GM12878 (cell line): Measurements from ENCODE around the gene ANKRD53. TPM values are rescaled to one million over a fixed set of nuclear protein-coding genes. Genes with fewer than 3 reads are reported as not detected.
A peak's percentile ranks its signal among the peaks of the same experiment; 100 is the strongest.
"Not testable (repeated sequence)": the region's sequence is repeated elsewhere in the genome, so short reads cannot be mapped to it uniquely, and the experiment has no call there.

Experiments
- ATAC-seq: fragments of 200-7000 bp; cut with Tn5 transposase; 3 replicates; pipeline ENCODE4 v1.9.1; 2020; ENCODE audit warnings: mild to moderate bottlenecking, moderate library complexity
- BruUV-seq: library from RNA; stranded (reverse); fragments of 400-500 nt; replicated peaks from 2 replicates; lab custom pipeline; 2021; lab: Mats Ljungman, UMichigan
- CTCF ChIA-PET: fragments of 300-600 bp; sonication (Branson Sonifier 250); formaldehyde crosslinking; extraction: SDS; loops from one replicate; lab custom pipeline; 2021; ENCODE audit warnings: inconsistent platforms; lab: Yijun Ruan, JAX
- POLR2A ChIA-PET: fragments of 350-600 bp; formaldehyde crosslinking; extraction: SDS; loops from one replicate; lab custom pipeline; 2021; ENCODE audit warnings: inconsistent platforms; lab: Charles Lee
- RAD21 ChIA-PET: fragments of 300-600 bp; sonication (Branson Sonifier 250); formaldehyde crosslinking; loops from one replicate; lab custom pipeline; 2023; ENCODE audit warnings: antibody characterized with exemption; ENCODE audit not compliant: unreplicated experiment; lab: Charles Lee
- SMC1A ChIA-PET: fragments of 300-600 bp; sonication (Branson Sonifier 250); formaldehyde crosslinking; loops from one replicate; lab custom pipeline; 2023; ENCODE audit not compliant: unreplicated experiment, uncharacterized antibody; lab: Charles Lee
- DNase-seq: peaks from one replicate; pipeline ENCODE4 v3.0.0-alpha.2; 2011; ENCODE audit warnings: low read depth, low spot score
- FAIRE-seq: peaks from 3 replicates; lab custom pipeline; 2011; peaks lifted over from hg19 to GRCh38; lab: Jason Lieb, UNC
- H2AFZ ChIP-seq: 2 replicates; pipeline ENCODE4 v1.6.0; 2011; ENCODE audit warnings: low read depth, low read length, control low read depth; ENCODE audit not compliant: control insufficient read depth
- H3K27ac ChIP-seq: 2 replicates; pipeline ENCODE4 v1.5.1; 2011; ENCODE audit warnings: control low read depth; ENCODE audit not compliant: control insufficient read depth, insufficient read depth
- H3K27me3 ChIP-seq, 2 experiments: replicated peaks in 1 of 2; 2 replicates each; pipeline versions ENCODE4 v1.6.0 to v1.6.1; 2011; ENCODE audit warnings: low read length in 1 of 2; ENCODE audit not compliant: control insufficient read depth in 2 of 2, insufficient read depth in 2 of 2
- H3K36me3 ChIP-seq, 2 experiments: 2 replicates each; pipeline ENCODE4 v1.5.1; 2011; ENCODE audit warnings: low read length in 1 of 2; ENCODE audit not compliant: control insufficient read depth in 2 of 2, insufficient read depth in 2 of 2
- H3K4me1 ChIP-seq: 2 replicates; pipeline ENCODE4 v1.6.1; 2011; ENCODE audit warnings: mild to moderate bottlenecking, low read length, moderate library complexity, mixed read lengths; ENCODE audit not compliant: control insufficient read depth, insufficient read depth
- H3K4me2 ChIP-seq: 2 replicates; pipeline ENCODE4 v1.6.0; 2011; ENCODE audit warnings: control low read depth; ENCODE audit not compliant: control insufficient read depth, insufficient read depth
- H3K4me3 ChIP-seq: fragments of 200-600 bp; sonication (generic); 2 replicates; pipeline ENCODE4 v1.5.1; 2016
- H3K79me2 ChIP-seq: 2 replicates; pipeline ENCODE4 v1.6.0; 2011; ENCODE audit warnings: low read length; ENCODE audit not compliant: control insufficient read depth, insufficient read depth
- H3K9ac ChIP-seq: 2 replicates; pipeline ENCODE4 v1.8.0; 2011; ENCODE audit warnings: low read length, control low read depth, mixed read lengths; ENCODE audit not compliant: control insufficient read depth, insufficient read depth
- H3K9me3 ChIP-seq: replicated peaks from 3 replicates; pipeline ENCODE4 v1.5.1; 2011; ENCODE audit warnings: mild to moderate bottlenecking, low read length; ENCODE audit not compliant: control insufficient read depth, insufficient read depth
- H4K20me1 ChIP-seq: 2 replicates; pipeline ENCODE4 v1.6.0; 2011; ENCODE audit not compliant: control insufficient read depth, insufficient read depth
- JUNB ChIP-seq: IDR thresholded peaks from 2 replicates; pipeline ENCODE4 v1.6.1; 2016; ENCODE audit warnings: antibody characterized with exemption, mild to moderate bottlenecking
- NFXL1 ChIP-seq: fragments of 450-650 bp; IDR thresholded peaks from 2 replicates; pipeline ENCODE4 v1.6.1; 2017; ENCODE audit warnings: antibody characterized with exemption, mild to moderate bottlenecking, borderline replicate concordance
- POU2F2 ChIP-seq: IDR thresholded peaks from 3 replicates; pipeline ENCODE4 v1.6.1; 2011; ENCODE audit warnings: low read depth, mild to moderate bottlenecking, low read length, borderline replicate concordance
- RAD21 ChIP-seq: IDR thresholded peaks from 2 replicates; pipeline ENCODE4 v1.6.1; 2011; ENCODE audit warnings: mild to moderate bottlenecking, low read depth, low read length, moderate library complexity; ENCODE audit not compliant: insufficient read depth
- RELA ChIP-seq: fragments of 450-650 bp; IDR thresholded peaks from 2 replicates; pipeline ENCODE4 v1.8.0; 2014; ENCODE audit warnings: borderline replicate concordance; ENCODE audit not compliant: partially characterized antibody
- RUNX3 ChIP-seq: IDR thresholded peaks from 2 replicates; pipeline ENCODE4 v1.6.1; 2012; ENCODE audit warnings: low read length, inconsistent platforms
- SMC3 ChIP-seq: IDR thresholded peaks from 2 replicates; pipeline ENCODE4 v1.6.1; 2011; ENCODE audit warnings: low read length, improper control_type of control experiment, borderline replicate concordance
- YY1 ChIP-seq: IDR thresholded peaks from 2 replicates; pipeline ENCODE4 v1.6.1; 2011; ENCODE audit warnings: low read depth, mild to moderate bottlenecking, low read length
- WGBS: methylation state at CpG from one replicate; pipeline ENCODE4 v1.1.6; 2016; ENCODE audit warnings: low lambda C conversion rate; ENCODE audit not compliant: insufficient replicate concordance, insufficient coverage; ENCODE audit errors: missing lambda C conversion rate; 5-methylcytosine and 5-hydroxymethylcytosine counted together
- in situ Hi-C: fragments of 300-500 bp; cut with MboI; formaldehyde crosslinking; loops from 9 replicates; pipeline ENCODE4 v1.14.3; 2018; ENCODE audit warnings: mixed read lengths
- intact Hi-C: fragments of 100-400 bp; cut with micrococcal nuclease; formaldehyde crosslinking; loops from one replicate; pipeline ENCODE4 v1.14.2; 2022; ENCODE audit not compliant: unreplicated experiment
- polyA plus RNA-seq, 11 experiments: library from polyadenylated mRNA; depleted of rRNA in 4 of 11; unstranded in 6 of 11; stranded (reverse) in 5 of 11; fragments of >200 nt; fragmentation: Nextera tagmentation in 4 of 11; fragmentation: Illumina TruSeq in 1 of 11; extraction: Ambion mirVana in 4 of 11; extraction: Trizol in 1 of 11; gene quantifications; 1 replicate in 1 of 11; 2 replicates in 10 of 11; pipeline versions ENCODE4 v1.2.1 to v1.2.3, GENCODE V29; 2011 to 2016; ENCODE audit warnings: inconsistent platforms in 2 of 11, missing spikeins in 2 of 11, low read depth in 1 of 11
- total RNA-seq, 4 experiments: library from RNA; depleted of rRNA in 3 of 4; stranded (reverse); fragments of >200 nt in 3 of 4; fragmentation: Illumina TruSeq in 1 of 4; extraction: Trizol in 1 of 4; gene quantifications; 2 replicates each; pipeline versions ENCODE4 v1.2.1 to v1.2.3, GENCODE V29; 2013 to 2021
- TF ChIP-seq, protein P1 (sequence below): IDR thresholded peaks from 2 replicates; pipeline ENCODE4 v1.6.1; 2011; ENCODE audit warnings: borderline replicate concordance, low read depth, mild to moderate bottlenecking, moderate library complexity, low read length; ENCODE audit not compliant: insufficient read depth, poor library complexity, severe bottlenecking
- TF ChIP-seq, protein P2 (sequence below), 3 experiments: IDR thresholded peaks in 2 of 3; conservative IDR thresholded peaks in 1 of 3; 2 replicates each; pipeline ENCODE4 v1.5.1; 2011; ENCODE audit warnings: low read depth in 3 of 3, low read length in 3 of 3, mild to moderate bottlenecking in 3 of 3, control low read depth in 2 of 3, moderate library complexity in 2 of 3, inconsistent platforms in 1 of 3, mixed read lengths in 1 of 3; ENCODE audit not compliant: control insufficient read depth in 2 of 3, insufficient read depth in 1 of 3; ENCODE audit errors: extremely low read depth in 1 of 3

The ANKRD53 gene
- total and polyA plus RNA-seq, 10 of the 15 experiments (the other 5 are each of a cell fraction or from before 2014, with no cell fraction given) = 0.04 TPM; not detected in 8

- in situ Hi-C loops, FAIRE-seq, H3K4me2 ChIP-seq, DNase-seq, H3K27ac ChIP-seq, H3K79me2 ChIP-seq, H3K4me3 ChIP-seq, POLR2A ChIA-PET, H3K36me3 ChIP-seq, H3K4me1 ChIP-seq, ATAC-seq, H3K9ac ChIP-seq, H2AFZ ChIP-seq, H3K9me3 ChIP-seq, H3K27me3 ChIP-seq, H4K20me1 ChIP-seq, BruUV-seq: not testable (repeated sequence)
- 55% methylated on average over 14 of the region's 14 CpGs for WGBS
- intact Hi-C loops = loop anchor here (5.0 to 10.0 kb wide), 2 partner anchors 253 to 491 kb away; no protein-coding TSS in a partner anchor
- ChIA-PET SMC1A (interaction anchor here (1.1 kb wide), 1 partner anchor 133 kb away, joined by 3 read pairs; no protein-coding TSS in a partner anchor), RAD21 (interaction anchor here (0.6 kb wide), 1 partner anchor 57 kb away, joined by 3 read pairs; no protein-coding TSS in a partner anchor), CTCF (interaction anchor here (1.0 to 1.7 kb wide), 3 partner anchors 20 to 278 kb away, joined by 3 to 5 read pairs (median 3); no protein-coding TSS in a partner anchor)
These were observed 43.0 kb downstream of the ANKRD53 start for GRCh38 chr2:71021394-71021793.

GRCh38 chr2:71023553-71024243 is 45.3 kb downstream of the ANKRD53 start:
- FAIRE-seq, H4K20me1 ChIP-seq, H3K4me3 ChIP-seq, H3K4me2 ChIP-seq, POLR2A ChIA-PET, H3K36me3 ChIP-seq, H3K9me3 ChIP-seq, H3K27me3 ChIP-seq, H3K9ac ChIP-seq, BruUV-seq, DNase-seq, H3K27ac ChIP-seq, H3K79me2 ChIP-seq, H3K4me1 ChIP-seq, in situ Hi-C loops, ATAC-seq: not testable (repeated sequence)
- intact Hi-C loops = loop anchor here (2.0 to 10.0 kb wide), 3 partner anchors 131 to 489 kb away; no protein-coding TSS in a partner anchor
- 23% methylated on average over 15 of the region's 15 CpGs for WGBS
- H2AFZ ChIP-seq = peak overlapping the region; percentile 58
- RAD21 ChIA-PET = interaction anchor here (1.1 to 2.6 kb wide), 3 partner anchors 47 to 132 kb away, joined by 4 to 15 read pairs (median 12); no protein-coding TSS in a partner anchor
- CTCF ChIA-PET = interaction anchor here (1.0 to 2.6 kb wide), 7 partner anchors 46 to 487 kb away, joined by 3 to 27 read pairs (median 6); partner anchors contain the start of genes MPHOSPH10 and NAGK
- TF ChIP-seq NFXL1 = peak; percentile 66; the same call in 1 of the 2 replicates
- peak; percentile 35; the same call in 1 of the 2 replicates for TF ChIP-seq SMC3
- TF ChIP-seq, protein P1, sequence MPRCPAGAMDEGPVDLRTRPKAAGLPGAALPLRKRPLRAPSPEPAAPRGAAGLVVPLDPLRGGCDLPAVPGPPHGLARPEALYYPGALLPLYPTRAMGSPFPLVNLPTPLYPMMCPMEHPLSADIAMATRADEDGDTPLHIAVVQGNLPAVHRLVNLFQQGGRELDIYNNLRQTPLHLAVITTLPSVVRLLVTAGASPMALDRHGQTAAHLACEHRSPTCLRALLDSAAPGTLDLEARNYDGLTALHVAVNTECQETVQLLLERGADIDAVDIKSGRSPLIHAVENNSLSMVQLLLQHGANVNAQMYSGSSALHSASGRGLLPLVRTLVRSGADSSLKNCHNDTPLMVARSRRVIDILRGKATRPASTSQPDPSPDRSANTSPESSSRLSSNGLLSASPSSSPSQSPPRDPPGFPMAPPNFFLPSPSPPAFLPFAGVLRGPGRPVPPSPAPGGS = peak; percentile 30
- 0 out of 2 replicates have a peak, but pooled peaks have one; percentile 22 for TF ChIP-seq YY1
- peak; percentile 46; the same call in 1 of the 3 replicates for TF ChIP-seq POU2F2
- peak; percentile 40 for TF ChIP-seq RELA
- TF ChIP-seq, protein P2, sequence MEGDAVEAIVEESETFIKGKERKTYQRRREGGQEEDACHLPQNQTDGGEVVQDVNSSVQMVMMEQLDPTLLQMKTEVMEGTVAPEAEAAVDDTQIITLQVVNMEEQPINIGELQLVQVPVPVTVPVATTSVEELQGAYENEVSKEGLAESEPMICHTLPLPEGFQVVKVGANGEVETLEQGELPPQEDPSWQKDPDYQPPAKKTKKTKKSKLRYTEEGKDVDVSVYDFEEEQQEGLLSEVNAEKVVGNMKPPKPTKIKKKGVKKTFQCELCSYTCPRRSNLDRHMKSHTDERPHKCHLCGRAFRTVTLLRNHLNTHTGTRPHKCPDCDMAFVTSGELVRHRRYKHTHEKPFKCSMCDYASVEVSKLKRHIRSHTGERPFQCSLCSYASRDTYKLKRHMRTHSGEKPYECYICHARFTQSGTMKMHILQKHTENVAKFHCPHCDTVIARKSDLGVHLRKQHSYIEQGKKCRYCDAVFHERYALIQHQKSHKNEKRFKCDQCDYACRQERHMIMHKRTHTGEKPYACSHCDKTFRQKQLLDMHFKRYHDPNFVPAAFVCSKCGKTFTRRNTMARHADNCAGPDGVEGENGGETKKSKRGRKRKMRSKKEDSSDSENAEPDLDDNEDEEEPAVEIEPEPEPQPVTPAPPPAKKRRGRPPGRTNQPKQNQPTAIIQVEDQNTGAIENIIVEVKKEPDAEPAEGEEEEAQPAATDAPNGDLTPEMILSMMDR (IDR thresholded peaks at IDR 0.05 in 2 of 3, conservative IDR thresholded peaks at IDR 0.05 in 1 of 3; ENCODE audit: control insufficient read depth in 2 of 3, extremely low read depth in 1 of 3, insufficient read depth in 1 of 3, low read depth in 3 of 3, low read length in 3 of 3) = peak; percentile 46 to 52 (median 48); a peak in 5 of 6 replicates
- TF ChIP-seq RUNX3 = 0 out of 2 replicates have a peak, but pooled peaks have one; percentile 17
- 0 out of 2 replicates have a peak, but pooled peaks have one; percentile 21 for TF ChIP-seq JUNB
- peak; percentile 62 for TF ChIP-seq RAD21
- SMC1A ChIA-PET = interaction anchor here (1.2 kb wide), 2 partner anchors 46 to 131 kb away, joined by 5 to 8 read pairs; no protein-coding TSS in a partner anchor
